WERI-Rb-1 (cell line): ENCODE data around the gene C18orf63.

ENCODE experiments used
- DNase-seq: peaks from one replicate; pipeline ENCODE4 v3.0.0-alpha.2; 2020
- H3K27ac ChIP-seq: fragments of 250-450 bp; sonication (Bioruptor Pico); 2 replicates; pipeline ENCODE4 v1.5.1; 2020; ENCODE audit warnings: mild to moderate bottlenecking, moderate library complexity
- H3K27me3 ChIP-seq: fragments of 250-450 bp; sonication (Bioruptor Pico); 2 replicates; pipeline ENCODE4 v1.5.1; 2021; ENCODE audit warnings: mild to moderate bottlenecking, low read depth, moderate library complexity; ENCODE audit not compliant: insufficient read depth, severe bottlenecking
- H3K36me3 ChIP-seq: fragments of 250-450 bp; sonication (Bioruptor Pico); 2 replicates; pipeline ENCODE4 v1.5.1; 2020; ENCODE audit warnings: mild to moderate bottlenecking, moderate library complexity
- H3K4me3 ChIP-seq: 2 replicates; pipeline ENCODE4 v1.5.1; 2011; ENCODE audit warnings: low read depth, mild to moderate bottlenecking, control low read depth, low read length
- H3K9me3 ChIP-seq: fragments of 250-450 bp; sonication (Bioruptor Pico); 2 replicates; pipeline ENCODE4 v1.5.1; 2021; ENCODE audit warnings: mild to moderate bottlenecking, moderate library complexity; ENCODE audit not compliant: severe bottlenecking
- TF ChIP-seq, protein P1 (sequence below): IDR thresholded peaks from 2 replicates; pipeline ENCODE4 v1.5.1; 2011; ENCODE audit warnings: low read depth, mild to moderate bottlenecking, control low read depth, inconsistent platforms, low read length

C18orf63 gene

DNA sequence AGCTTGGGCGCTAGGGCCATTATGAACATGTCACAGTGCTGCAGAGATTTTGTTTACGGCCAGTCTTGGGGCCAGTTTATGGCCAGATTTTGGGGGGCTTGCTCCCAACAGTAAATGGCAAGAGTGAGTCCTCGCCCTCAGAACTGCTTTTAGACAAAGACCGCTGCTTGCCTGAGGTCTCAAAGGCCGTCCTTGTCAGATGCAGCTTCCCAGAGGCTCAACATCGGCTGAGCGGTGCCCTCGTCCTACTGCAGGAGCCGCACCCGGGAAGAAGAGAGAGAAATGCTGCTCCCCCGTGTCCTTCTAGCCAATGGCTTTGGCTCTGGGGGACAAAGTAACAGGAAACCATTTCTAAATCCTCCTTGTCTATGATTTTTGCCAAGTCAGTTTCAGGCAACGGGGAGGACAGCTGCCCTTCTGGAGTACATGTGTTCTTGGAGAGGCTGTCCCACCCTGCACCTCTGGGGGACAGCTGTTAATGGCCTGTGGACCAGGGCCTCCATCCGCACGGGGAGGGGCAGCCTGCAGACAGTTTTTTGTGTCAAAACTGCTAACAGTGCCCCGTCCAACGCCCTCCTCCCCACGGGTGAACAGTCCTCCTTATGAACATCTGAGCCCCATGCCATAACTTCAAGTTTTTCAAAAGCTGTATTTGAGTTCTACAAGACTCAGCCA lies 66.1 kb downstream of the C18orf63 start:
- no peak for DNase-seq
- no peak overlapping the region for H3K27ac ChIP-seq
- H3K27me3 ChIP-seq = no peaks in the 10 kb centered on the region
- TF ChIP-seq, protein P1, sequence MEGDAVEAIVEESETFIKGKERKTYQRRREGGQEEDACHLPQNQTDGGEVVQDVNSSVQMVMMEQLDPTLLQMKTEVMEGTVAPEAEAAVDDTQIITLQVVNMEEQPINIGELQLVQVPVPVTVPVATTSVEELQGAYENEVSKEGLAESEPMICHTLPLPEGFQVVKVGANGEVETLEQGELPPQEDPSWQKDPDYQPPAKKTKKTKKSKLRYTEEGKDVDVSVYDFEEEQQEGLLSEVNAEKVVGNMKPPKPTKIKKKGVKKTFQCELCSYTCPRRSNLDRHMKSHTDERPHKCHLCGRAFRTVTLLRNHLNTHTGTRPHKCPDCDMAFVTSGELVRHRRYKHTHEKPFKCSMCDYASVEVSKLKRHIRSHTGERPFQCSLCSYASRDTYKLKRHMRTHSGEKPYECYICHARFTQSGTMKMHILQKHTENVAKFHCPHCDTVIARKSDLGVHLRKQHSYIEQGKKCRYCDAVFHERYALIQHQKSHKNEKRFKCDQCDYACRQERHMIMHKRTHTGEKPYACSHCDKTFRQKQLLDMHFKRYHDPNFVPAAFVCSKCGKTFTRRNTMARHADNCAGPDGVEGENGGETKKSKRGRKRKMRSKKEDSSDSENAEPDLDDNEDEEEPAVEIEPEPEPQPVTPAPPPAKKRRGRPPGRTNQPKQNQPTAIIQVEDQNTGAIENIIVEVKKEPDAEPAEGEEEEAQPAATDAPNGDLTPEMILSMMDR = no peak
- H3K9me3 ChIP-seq = peaks cover 2% of the 10 kb centered on the region
- H3K36me3 ChIP-seq = no peaks in the 10 kb centered on the region
- H3K4me3 ChIP-seq = no peak overlapping the region

DNA sequence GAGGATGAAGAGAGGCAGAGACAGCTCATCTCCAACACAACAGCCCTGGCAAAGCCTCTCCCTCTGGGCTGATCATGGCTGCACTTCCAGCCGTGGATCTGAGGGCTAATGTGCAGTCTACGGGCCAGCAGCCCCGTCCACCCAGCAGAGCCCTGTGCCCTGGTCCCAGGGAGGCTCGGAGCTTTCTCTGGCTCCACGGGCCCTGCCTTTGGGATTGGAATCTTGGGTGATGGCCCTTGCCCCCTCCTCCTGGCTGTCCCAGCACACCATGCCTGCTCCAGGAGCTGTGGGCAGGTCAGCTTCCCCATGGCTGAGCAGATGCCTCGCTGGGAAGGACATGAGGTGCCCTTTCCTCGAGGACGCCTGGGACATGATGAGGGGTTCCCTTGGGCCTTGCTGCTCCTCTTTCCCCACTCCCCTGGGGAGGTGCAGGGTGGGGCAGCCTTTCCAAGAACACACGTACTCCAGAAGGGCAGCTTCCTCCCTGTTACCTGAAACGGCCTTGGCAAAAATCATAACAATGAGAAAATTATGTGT lies 66.9 kb downstream of the C18orf63 start:
- Histone ChIP-seq H3K27me3 (no peaks in the 10 kb centered on the region), H3K27ac (no peak overlapping the region), H3K4me3 (no peak overlapping the region), H3K9me3 (peaks cover 2% of the 10 kb centered on the region), H3K36me3 (no peaks in the 10 kb centered on the region)
- TF ChIP-seq, protein P1 = no peak
- no peak for DNase-seq

DNA sequence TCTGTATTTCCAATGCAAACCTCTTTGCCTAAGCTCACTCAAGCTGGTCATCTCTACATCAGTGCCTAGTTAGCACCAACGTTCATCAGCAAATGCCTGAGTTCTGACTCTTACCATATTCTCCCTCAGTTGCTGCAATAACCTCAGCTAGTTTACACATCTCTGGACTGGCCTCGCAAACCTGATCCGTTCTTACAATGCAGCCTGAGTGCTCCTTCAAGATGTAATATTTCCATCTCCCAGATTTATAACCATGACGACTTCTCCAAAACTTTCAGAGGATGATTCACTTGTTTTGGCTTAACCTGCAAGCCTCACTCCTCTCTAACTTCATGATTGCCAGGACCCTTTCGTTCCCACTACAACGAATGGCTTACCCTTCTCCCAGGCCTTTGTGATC lies 71.7 kb downstream of the C18orf63 start:
- DNase-seq = no peak
- peaks cover 2% of the 10 kb centered on the region for H3K9me3 ChIP-seq
- no peaks in the 10 kb centered on the region for H3K27me3 ChIP-seq
- H3K36me3 ChIP-seq = no peaks in the 10 kb centered on the region
- H3K4me3 ChIP-seq = no peak overlapping the region
- H3K27ac ChIP-seq = no peak overlapping the region
- TF ChIP-seq, protein P1 = no peak

DNA sequence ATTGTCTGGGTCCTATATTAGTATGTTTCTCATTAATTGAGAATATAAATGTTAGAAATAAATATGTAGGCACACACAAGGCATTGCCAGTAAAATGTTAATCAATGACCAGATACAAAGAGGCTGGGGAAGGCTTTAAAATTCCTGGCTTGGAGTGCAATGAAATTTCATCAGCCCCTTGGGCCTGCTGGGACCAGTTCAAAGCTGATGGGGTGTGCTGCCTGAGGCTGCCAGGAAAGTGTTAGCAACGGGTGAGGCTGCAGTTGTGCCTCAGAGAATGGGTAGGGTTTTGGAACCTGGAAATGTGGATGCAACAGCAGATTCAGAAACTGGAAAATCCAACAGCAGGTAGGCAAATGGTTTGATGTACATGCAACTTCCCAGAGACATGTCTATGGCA lies 72.6 kb downstream of the C18orf63 start:
- no peak overlapping the region for H3K27ac ChIP-seq
- H3K36me3 ChIP-seq = no peaks in the 10 kb centered on the region
- DNase-seq = no peak
- no peak overlapping the region for H3K4me3 ChIP-seq
- TF ChIP-seq, protein P1 = no peak
- H3K9me3 ChIP-seq = peaks cover 2% of the 10 kb centered on the region
- no peaks in the 10 kb centered on the region for H3K27me3 ChIP-seq

DNA sequence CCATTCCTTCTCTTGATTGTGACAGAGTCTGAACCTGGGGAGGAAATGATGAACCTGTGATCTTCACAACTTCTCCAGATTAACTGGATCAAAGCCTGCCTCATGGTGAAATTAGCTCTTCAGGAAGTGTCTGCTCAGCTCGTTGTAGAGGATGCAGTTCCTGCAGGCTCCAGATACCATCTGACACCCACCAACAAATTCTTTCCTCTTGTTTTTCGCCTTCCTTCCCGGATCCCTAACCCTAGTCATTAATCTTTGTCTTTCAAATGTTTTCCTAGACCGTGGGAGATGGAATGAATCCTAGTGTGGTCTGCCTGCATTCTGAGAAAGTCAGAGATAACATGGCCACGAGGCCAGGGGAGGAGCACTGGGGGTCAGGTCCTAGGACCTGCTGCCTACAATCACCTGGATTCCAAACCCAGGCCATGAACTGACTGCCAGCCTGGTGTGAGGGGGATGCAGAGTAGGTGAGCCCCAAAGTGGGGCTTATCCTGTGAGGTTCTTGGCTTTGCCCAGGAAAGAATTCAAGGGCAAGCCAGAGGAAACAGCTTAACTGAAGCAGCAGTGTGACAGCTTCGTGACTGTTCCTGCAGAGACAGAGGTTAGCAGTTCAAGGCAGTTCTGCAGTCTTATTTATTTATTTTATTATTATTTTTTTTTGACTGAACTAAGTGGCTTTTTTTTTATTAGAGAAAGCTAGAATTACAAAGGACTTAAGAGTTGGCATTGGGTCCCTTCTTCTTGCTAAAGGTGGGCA lies 73.7 kb downstream of the C18orf63 start:
- no peak overlapping the region for H3K27ac ChIP-seq
- TF ChIP-seq, protein P1 = no peak

More for the DNA sequence above, 73.7 kb downstream of the C18orf63 start:
- Histone ChIP-seq H3K9me3 (no peaks in the 10 kb centered on the region), H3K4me3 (no peak overlapping the region), H3K27me3 (no peaks in the 10 kb centered on the region), H3K36me3 (no peaks in the 10 kb centered on the region)
- DNase-seq = no peak
